ENCODE results near the gene WNT3A.

The WNT3A gene

DNA sequence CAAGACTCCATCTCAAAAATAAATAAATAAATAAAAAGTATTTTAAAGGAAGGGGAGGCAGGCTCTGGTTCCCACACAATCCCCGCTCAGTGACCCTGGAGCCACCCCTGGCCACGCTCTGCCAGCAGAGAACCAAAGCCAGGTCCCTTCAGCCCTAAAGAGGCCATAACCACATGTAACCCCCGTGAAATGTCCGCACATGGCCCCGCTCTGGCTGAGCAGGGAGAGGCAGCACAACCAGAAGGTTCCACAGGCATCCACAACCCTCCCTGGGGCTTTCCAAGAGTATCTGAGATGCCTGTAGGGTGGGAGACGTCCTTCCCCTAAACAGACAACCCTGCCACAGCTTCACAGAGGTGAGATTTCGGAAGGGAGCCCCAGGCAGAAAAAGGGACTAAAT, 74.3 kb downstream of the WNT3A start:
- H3K9ac ChIP-seq (ENCODE audit: insufficient read length): peak overlapping the region; percentile 91
- no peak for DNase-seq (ENCODE audit: low read depth, low spot score)
- H3K27ac ChIP-seq: no peak overlapping the region
- TF ChIP-seq POLR2AphosphoS5 (IDR thresholded peaks at IDR 0.05; ENCODE audit: borderline replicate concordance, low read depth, low read length): no peak
- TF ChIP-seq EZH2 (IDR thresholded peaks at IDR 0.05): no peak
- no peak for TF ChIP-seq FOXP2 (optimal IDR thresholded peaks at IDR 0.05; ENCODE audit: control extremely low read depth, extremely low read length, insufficient read depth)
- H3K4me3 ChIP-seq: peak overlapping the region; percentile 93
- H3K36me3 ChIP-seq (ENCODE audit: insufficient read depth, low read length): peaks cover 15% of the 10 kb centered on the region
- no peaks in the 10 kb centered on the region for H3K9me3 ChIP-seq (ENCODE audit: low read depth, low read length)

- Histone ChIP-seq H3K36me3 (ENCODE audit: insufficient read depth, low read length) (peaks cover 21% of the 10 kb centered on the region), H3K9me3 (ENCODE audit: low read depth, low read length) (no peaks in the 10 kb centered on the region), H3K9ac (ENCODE audit: insufficient read length) (peak overlapping the region; percentile 91), H3K27ac (no peak overlapping the region), H3K4me3 (peak overlapping the region; percentile 93)
- DNase-seq (ENCODE audit: low read depth, low spot score): no peak
- TF ChIP-seq FOXP2 (optimal IDR thresholded peaks at IDR 0.05; ENCODE audit: control extremely low read depth, extremely low read length, insufficient read depth) (no peak), EZH2 (IDR thresholded peaks at IDR 0.05) (no peak), POLR2AphosphoS5 (IDR thresholded peaks at IDR 0.05; ENCODE audit: borderline replicate concordance, low read depth, low read length) (no peak)
These were observed 74.9 kb downstream of the WNT3A start for GRCh38 chr1:228081578-228082213.

DNA sequence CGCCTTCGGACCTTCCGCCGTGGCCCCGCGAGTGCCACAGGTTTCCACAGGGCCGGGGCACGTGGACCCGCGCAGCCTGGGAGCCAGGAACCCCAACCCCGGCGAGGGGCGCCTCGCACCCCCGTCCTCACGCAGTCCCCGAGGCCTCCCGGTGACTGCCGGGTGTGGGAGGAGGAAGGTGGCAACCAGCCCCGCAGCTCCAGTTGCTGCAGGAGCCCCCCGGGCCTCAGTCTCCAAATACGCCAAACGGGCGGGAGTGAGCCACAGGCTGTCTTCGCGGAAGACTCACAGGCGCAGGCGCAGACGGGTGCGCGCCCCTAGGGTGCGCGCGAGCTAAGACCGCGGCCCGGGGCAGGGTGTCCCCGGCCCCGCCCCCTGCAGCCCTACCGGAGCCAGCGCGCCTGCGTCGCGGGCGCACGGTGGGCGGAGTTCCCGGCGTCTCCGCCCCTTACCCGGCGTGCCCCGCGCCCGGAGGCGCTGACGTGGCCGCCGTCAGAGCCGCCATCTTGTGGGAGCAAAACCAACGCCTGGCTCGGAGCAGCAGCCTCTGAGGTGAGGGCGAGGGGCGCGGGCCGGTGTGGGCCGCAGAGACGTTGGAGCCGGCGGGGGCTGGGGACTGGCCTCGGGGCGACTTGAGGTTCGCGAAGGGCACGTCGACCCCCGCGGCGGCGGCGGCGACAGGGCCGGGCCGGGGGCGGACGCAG, 75.6 kb downstream of the WNT3A start, which contains the start of gene ARF1:
Gene ARF1 (plus strand): TSS at position 495 of the 704 bp plus-strand sequence. CDS start 14,407 bp downstream, outside the sequence.
- Histone ChIP-seq H3K36me3 (ENCODE audit: insufficient read depth, low read length) (peaks cover 25% of the 10 kb centered on the region), H3K9me3 (ENCODE audit: low read depth, low read length) (no peaks in the 10 kb centered on the region), H3K9ac (ENCODE audit: insufficient read length) (peak within 1 kb of the TSS; percentile 99), H3K4me3 (peak within 1 kb of the TSS; percentile 93), H3K27ac (peak within 1 kb of the TSS; percentile 84)
- TF ChIP-seq POLR2AphosphoS5 (IDR thresholded peaks at IDR 0.05; ENCODE audit: borderline replicate concordance, low read depth, low read length) (peak; percentile 87), FOXP2 (optimal IDR thresholded peaks at IDR 0.05; ENCODE audit: control extremely low read depth, extremely low read length, insufficient read depth) (no peak)
- DNase-seq (ENCODE audit: low read depth, low spot score): peak; percentile 16

DNA sequence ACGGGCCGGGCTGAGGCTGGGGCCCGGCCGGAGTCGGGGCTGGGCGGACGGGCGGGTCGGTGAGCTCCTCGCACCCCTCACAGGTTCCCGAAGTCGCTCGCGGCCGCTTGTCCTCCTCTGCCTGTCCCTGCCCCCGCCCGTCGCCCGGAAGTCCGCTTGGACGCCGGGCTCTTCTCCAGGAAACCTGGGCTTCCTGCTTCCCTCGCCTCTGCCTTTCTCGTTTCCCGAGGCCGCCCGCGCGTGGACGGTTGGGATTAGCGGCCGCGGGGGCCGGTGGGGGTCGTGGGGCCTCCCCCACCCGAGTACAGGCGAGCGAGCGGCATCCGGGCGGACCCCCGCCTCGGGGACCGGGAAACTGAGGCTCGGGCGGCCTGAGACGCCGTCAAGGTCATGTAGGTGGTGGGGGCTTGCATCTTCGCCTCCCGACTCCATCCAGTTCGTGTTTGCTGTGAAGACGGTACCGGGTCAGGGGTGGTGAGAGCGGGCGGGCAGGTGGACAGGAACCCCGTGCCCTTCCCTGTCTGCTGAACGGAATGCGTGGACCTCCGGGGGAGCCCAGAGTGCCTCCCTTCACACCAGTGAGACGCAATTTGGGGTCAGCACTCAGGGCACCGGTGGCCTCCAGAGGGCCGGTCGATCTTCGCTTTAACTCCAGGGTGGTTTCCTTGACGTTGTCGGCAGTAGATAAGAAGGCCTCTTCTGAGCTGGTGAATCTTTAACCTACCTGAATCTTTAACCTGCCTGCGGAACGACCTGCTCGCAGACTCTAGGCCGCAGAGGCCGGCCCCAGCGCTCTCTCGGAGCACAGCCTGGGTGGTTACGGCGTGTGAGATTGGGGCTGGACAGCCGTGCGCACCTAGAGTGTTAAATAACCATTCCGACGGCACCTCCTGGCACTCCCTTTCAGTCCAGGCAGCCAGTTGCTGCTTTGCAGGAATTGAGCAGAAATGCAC, 76.4 kb downstream of the WNT3A start:
- Histone ChIP-seq H3K9me3 (ENCODE audit: low read depth, low read length) (no peaks in the 10 kb centered on the region), H3K4me3 (peak overlapping the region; percentile 93), H3K9ac (ENCODE audit: insufficient read length) (peak overlapping the region; percentile 99), H3K36me3 (ENCODE audit: insufficient read depth, low read length) (peaks cover 33% of the 10 kb centered on the region), H3K27ac (peak overlapping the region; percentile 84)
- no peak for DNase-seq (ENCODE audit: low read depth, low spot score)
- 0 out of 2 replicates have a peak, but pooled peaks have one; percentile 40 for TF ChIP-seq POLR2AphosphoS5 (IDR thresholded peaks at IDR 0.05; ENCODE audit: borderline replicate concordance, low read depth, low read length)
- TF ChIP-seq FOXP2 (optimal IDR thresholded peaks at IDR 0.05; ENCODE audit: control extremely low read depth, extremely low read length, insufficient read depth): no peak

DNA sequence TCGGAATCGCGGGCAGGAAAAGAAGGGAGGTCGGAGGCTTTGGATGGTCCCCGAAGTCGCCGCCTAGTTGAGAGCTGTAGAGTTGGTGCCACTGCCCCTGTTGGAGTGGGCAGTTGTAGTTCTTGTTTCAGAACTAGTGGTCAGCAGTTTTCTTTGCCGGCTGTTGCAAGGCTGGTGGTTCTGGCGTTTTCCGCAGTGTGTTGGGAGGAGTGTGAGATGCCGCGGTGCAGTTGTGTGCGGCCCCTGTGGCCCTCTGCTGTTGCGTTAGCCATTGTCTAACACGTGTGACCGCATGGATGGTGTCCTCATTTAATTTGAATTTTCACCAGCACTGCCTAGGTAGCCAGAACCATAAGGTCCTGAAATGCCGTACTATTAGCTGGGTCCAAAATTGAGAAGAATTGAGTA, 77.1 kb downstream of the WNT3A start:
- Histone ChIP-seq H3K9ac (ENCODE audit: insufficient read length) (peak overlapping the region; percentile 99), H3K4me3 (peak overlapping the region; percentile 93), H3K9me3 (ENCODE audit: low read depth, low read length) (no peaks in the 10 kb centered on the region), H3K36me3 (ENCODE audit: insufficient read depth, low read length) (peaks cover 40% of the 10 kb centered on the region), H3K27ac (no peak overlapping the region)
- DNase-seq (ENCODE audit: low read depth, low spot score): no peak
- no peak for TF ChIP-seq EZH2 (IDR thresholded peaks at IDR 0.05)
- no peak for TF ChIP-seq FOXP2 (optimal IDR thresholded peaks at IDR 0.05; ENCODE audit: control extremely low read depth, extremely low read length, insufficient read depth)
- no peak for TF ChIP-seq POLR2AphosphoS5 (IDR thresholded peaks at IDR 0.05; ENCODE audit: borderline replicate concordance, low read depth, low read length)

DNA sequence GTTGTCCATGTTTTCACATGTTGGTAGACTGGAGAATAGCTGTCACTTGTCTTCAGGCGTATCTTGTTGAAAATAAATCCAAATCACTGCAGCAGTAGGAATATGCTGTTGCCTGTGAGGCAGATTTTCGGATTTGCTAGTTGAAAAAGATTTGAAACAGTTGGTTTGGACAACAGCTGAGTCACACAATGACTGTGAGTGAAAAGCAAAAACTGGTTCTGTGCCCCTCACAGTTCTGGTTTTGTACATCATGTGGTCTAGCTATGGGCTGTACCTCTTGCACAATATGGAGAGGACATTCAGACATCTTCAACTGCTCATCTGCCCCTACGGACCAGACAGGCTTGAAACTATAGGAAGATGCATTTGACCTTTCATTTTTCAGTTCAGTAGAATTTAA, 77.5 kb downstream of the WNT3A start:
- no peak for TF ChIP-seq EZH2 (IDR thresholded peaks at IDR 0.05)
- TF ChIP-seq POLR2AphosphoS5 (IDR thresholded peaks at IDR 0.05; ENCODE audit: borderline replicate concordance, low read depth, low read length): no peak
- TF ChIP-seq FOXP2 (optimal IDR thresholded peaks at IDR 0.05; ENCODE audit: control extremely low read depth, extremely low read length, insufficient read depth): no peak
- peak overlapping the region; percentile 93 for H3K4me3 ChIP-seq
- no peak for DNase-seq (ENCODE audit: low read depth, low spot score)
- H3K9me3 ChIP-seq (ENCODE audit: low read depth, low read length): no peaks in the 10 kb centered on the region
- H3K27ac ChIP-seq: no peak overlapping the region
- peak overlapping the region; percentile 99 for H3K9ac ChIP-seq (ENCODE audit: insufficient read length)
- H3K36me3 ChIP-seq (ENCODE audit: insufficient read depth, low read length): peaks cover 44% of the 10 kb centered on the region

DNA sequence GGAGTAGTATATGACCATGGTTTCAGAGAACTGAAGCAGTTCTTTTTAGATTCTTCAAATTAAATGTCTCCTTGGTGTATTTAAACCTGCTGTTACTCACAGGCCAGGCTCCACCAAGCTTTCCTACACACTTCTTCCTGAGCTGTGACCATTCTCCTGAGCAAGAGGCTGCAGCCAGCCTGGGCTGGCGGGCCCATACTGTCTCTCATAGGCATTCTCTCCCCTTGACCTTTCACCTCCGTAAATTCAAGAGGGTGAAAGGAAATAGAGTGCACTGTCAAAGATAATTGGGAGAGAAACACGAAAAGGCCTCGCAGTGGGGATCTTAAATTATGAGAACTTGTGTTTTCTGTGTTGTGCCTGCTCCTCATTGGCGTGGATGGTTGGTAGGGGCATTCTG, 78.0 kb downstream of the WNT3A start:
- H3K36me3 ChIP-seq (ENCODE audit: insufficient read depth, low read length): peaks cover 49% of the 10 kb centered on the region
- peak overlapping the region; percentile 93 for H3K4me3 ChIP-seq
- no peaks in the 10 kb centered on the region for H3K9me3 ChIP-seq (ENCODE audit: low read depth, low read length)
- DNase-seq (ENCODE audit: low read depth, low spot score): no peak
- TF ChIP-seq FOXP2 (optimal IDR thresholded peaks at IDR 0.05; ENCODE audit: control extremely low read depth, extremely low read length, insufficient read depth): no peak
- no peak for TF ChIP-seq EZH2 (IDR thresholded peaks at IDR 0.05)
- TF ChIP-seq POLR2AphosphoS5 (IDR thresholded peaks at IDR 0.05; ENCODE audit: borderline replicate concordance, low read depth, low read length): no peak
- H3K27ac ChIP-seq: no peak overlapping the region
- H3K9ac ChIP-seq (ENCODE audit: insufficient read length): peak overlapping the region; percentile 99
